GM18505 (cell line): ENCODE results near the gene RIN3.
"Not testable (repeated sequence)": the region's sequence is repeated elsewhere in the genome, so short reads cannot be mapped to it uniquely, and the experiment has no call there.

Experiments
- ATAC-seq: cut with Tn5 transposase; IDR thresholded peaks from one replicate; pipeline ENCODE4 v1.9.1; 2021; ENCODE audit not compliant: unreplicated experiment
- POLR2A ChIP-seq: IDR thresholded peaks from 4 replicates; pipeline ENCODE4 v1.6.1; 2011; ENCODE audit warnings: borderline replicate concordance; ENCODE audit not compliant: insufficient read depth, insufficient read length; ENCODE audit errors: extremely low read depth

RIN3 gene

GRCh38 chr14:92711976-92712653 lies 198.5 kb downstream of the RIN3 start:
- ATAC-seq, result no peak
- no peak for TF ChIP-seq POLR2A

GRCh38 chr14:92712654-92713051 lies 199.1 kb downstream of the RIN3 start:
- no peak for TF ChIP-seq POLR2A
- no peak for ATAC-seq

GRCh38 chr14:92714739-92715307 lies 201.2 kb downstream of the RIN3 start:
- ATAC-seq, result not testable (repeated sequence)

- no peak for TF ChIP-seq POLR2A
- ATAC-seq, result no peak
Observed at GRCh38 chr14:92716131-92716530, 202.6 kb downstream of the RIN3 start.

- TF ChIP-seq POLR2A, result no peak
- ATAC-seq, result no peak
Observed at GRCh38 chr14:92717571-92718042, 204.0 kb downstream of the RIN3 start.

- no peak for ATAC-seq
Observed at GRCh38 chr14:92718664-92719063, 205.1 kb downstream of the RIN3 start.

GRCh38 chr14:92719421-92719820 lies 205.8 kb downstream of the RIN3 start:
- TF ChIP-seq POLR2A, result no peak
- no peak for ATAC-seq

More at GRCh38 chr14:92718664-92719063, 205.1 kb downstream of the RIN3 start:
- no peak for TF ChIP-seq POLR2A

- no peak for TF ChIP-seq POLR2A
- ATAC-seq, result no peak
Observed at GRCh38 chr14:92719890-92720323, 206.3 kb downstream of the RIN3 start.

- no peak for TF ChIP-seq POLR2A
- ATAC-seq, result no peak
Observed at GRCh38 chr14:92724516-92725340, 211.1 kb downstream of the RIN3 start.

- TF ChIP-seq POLR2A, result no peak
- ATAC-seq, result no peak
Observed at GRCh38 chr14:92726135-92726932, 212.8 kb downstream of the RIN3 start.

- ATAC-seq, result no peak
- no peak for TF ChIP-seq POLR2A
Observed at GRCh38 chr14:92726933-92727262, 213.3 kb downstream of the RIN3 start.

- TF ChIP-seq POLR2A, result peak; percentile 20
- peak; percentile 53 for ATAC-seq
Observed at GRCh38 chr14:92728759-92729364, 215.3 kb downstream of the RIN3 start.
